ENCODE data around the gene CFAP299. TPM values are rescaled to one million over a fixed set of nuclear protein-coding genes. Genes with fewer than 3 reads are reported as not detected.

Gene CFAP299
- polyA plus RNA-seq, 2 of the 4 experiments (the other 2 are of a cell fraction), result not detected

GRCh38 chr4:80367737-80368136 is 32.2 kb downstream of the CFAP299 start:
- H3K9me3 ChIP-seq, result no peaks in the 10 kb centered on the region
- ATAC-seq (no peak), DNase-seq (ENCODE audit: low read depth in 1 of 2, low spot score in 1 of 2) (no peak), FAIRE-seq (no peak)
- no peak overlapping the region for H3K27ac ChIP-seq
- ChIA-PET CTCF (interaction anchor here (1.2 kb wide), 1 partner anchor 622 kb away, joined by 3 read pairs; no protein-coding TSS in a partner anchor), POLR2A (no interaction called here)
- H3K4me1 ChIP-seq, result no peaks in the 10 kb centered on the region
- no peak overlapping the region for H3K4me2 ChIP-seq
- 0% methylated on average over 2 of the region's 2 CpGs for WGBS (ENCODE audit: missing lambda C conversion rate)
- no peak overlapping the region for H3K4me3 ChIP-seq
- TF ChIP-seq NFE2L2 (conservative IDR thresholded peaks at IDR 0.05; ENCODE audit: low read length) (no peak), JUNB (IDR thresholded peaks at IDR 0.05) (no peak), ATOH8 (CRISPR knock-in tag; IDR thresholded peaks at IDR 0.05; ENCODE audit: low read depth) (no peak), RCOR1 (IDR thresholded peaks at IDR 0.05; ENCODE audit: low read depth, low read length) (no peak), HEYL (CRISPR knock-in tag; IDR thresholded peaks at IDR 0.05) (no peak)

- no peak for TF ChIP-seq TP53 (CRISPR knock-in tag; IDR thresholded peaks at IDR 0.05)
- TF ChIP-seq SREBF2 (IDR thresholded peaks at IDR 0.05), result no peak
- TF ChIP-seq RARB (CRISPR knock-in tag; IDR thresholded peaks at IDR 0.05), result no peak
- TF ChIP-seq POLR2A (IDR thresholded peaks at IDR 0.05; ENCODE audit: low read length), result no peak
- no peak for TF ChIP-seq MYC (IDR thresholded peaks at IDR 0.05; ENCODE audit: borderline replicate concordance, low read length)
- no peak for TF ChIP-seq CTCF (IDR thresholded peaks at IDR 0.05)
- TF ChIP-seq FOSB (CRISPR knock-in tag; IDR thresholded peaks at IDR 0.05), result no peak
- no peak for TF ChIP-seq FOSL2 (IDR thresholded peaks at IDR 0.05)
- no peak for TF ChIP-seq FOSL2 (CRISPR knock-in tag; IDR thresholded peaks at IDR 0.05)
- TF ChIP-seq KDM5A (IDR thresholded peaks at IDR 0.05), result no peak
- no peak for TF ChIP-seq ESRRA (IDR thresholded peaks at IDR 0.05; ENCODE audit: borderline replicate concordance, low read length)
- TF ChIP-seq MAZ (IDR thresholded peaks at IDR 0.05; ENCODE audit: borderline replicate concordance, low read depth, low read length), result no peak
- Histone ChIP-seq H3K9me3 (no peaks in the 10 kb centered on the region), H3K4me3 (no peak overlapping the region), H3K4me2 (no peak overlapping the region), H3K27ac (no peak overlapping the region), H3K4me1 (no peaks in the 10 kb centered on the region)
- no peak for DNase-seq (ENCODE audit: low read depth in 1 of 2, low spot score in 1 of 2)
- CTCF ChIA-PET, result no interaction called here
- FAIRE-seq, result no peak
- ATAC-seq, result no peak
- POLR2A ChIA-PET, result no interaction called here
- 13% methylated on average over 2 of the region's 3 CpGs for WGBS (ENCODE audit: missing lambda C conversion rate)
Observed at GRCh38 chr4:80370635-80371034, 35.1 kb downstream of the CFAP299 start.

GRCh38 chr4:80371046-80371445 is 35.5 kb downstream of the CFAP299 start:
- H3K4me3 ChIP-seq, result no peak overlapping the region
- no peak for DNase-seq (ENCODE audit: low read depth in 1 of 2, low spot score in 1 of 2)
- H3K4me2 ChIP-seq, result no peak overlapping the region
- no peak overlapping the region for H3K27ac ChIP-seq
- H3K9me3 ChIP-seq, result no peaks in the 10 kb centered on the region
- TF ChIP-seq ZSCAN20 (CRISPR knock-in tag; IDR thresholded peaks at IDR 0.05), result no peak
- no peak for TF ChIP-seq GATA3 (IDR thresholded peaks at IDR 0.05; ENCODE audit: borderline replicate concordance)
- TF ChIP-seq CHD2 (IDR thresholded peaks at IDR 0.05; ENCODE audit: low read length, partially characterized antibody), result no peak
- no peak for TF ChIP-seq HOXB13 (CRISPR knock-in tag; IDR thresholded peaks at IDR 0.05; ENCODE audit: low read depth)
- no peak for TF ChIP-seq EHMT2 (IDR thresholded peaks at IDR 0.05; ENCODE audit: low read depth)
- no peaks in the 10 kb centered on the region for H3K4me1 ChIP-seq
- CTCF ChIA-PET, result no interaction called here
- POLR2A ChIA-PET, result no interaction called here
- no peak for ATAC-seq
- WGBS (ENCODE audit: missing lambda C conversion rate), result 0% methylated on average over 1 of the region's 2 CpGs
- FAIRE-seq, result no peak

- no peak overlapping the region for H3K4me2 ChIP-seq
- no peak overlapping the region for H3K4me3 ChIP-seq
- ChIA-PET CTCF (no interaction called here), POLR2A (no interaction called here)
- DNase-seq (ENCODE audit: low read depth in 1 of 2, low spot score in 1 of 2), result no peak
- no peak for FAIRE-seq
- H3K4me1 ChIP-seq, result no peaks in the 10 kb centered on the region
- no peak overlapping the region for H3K27ac ChIP-seq
- no peaks in the 10 kb centered on the region for H3K9me3 ChIP-seq
- no peak for ATAC-seq
- no peak for TF ChIP-seq ZSCAN20 (CRISPR knock-in tag; IDR thresholded peaks at IDR 0.05)
- TF ChIP-seq EP300 (IDR thresholded peaks at IDR 0.05), result no peak
- TF ChIP-seq HES2 (IDR thresholded peaks at IDR 0.05), result no peak
- TF ChIP-seq RARB (CRISPR knock-in tag; IDR thresholded peaks at IDR 0.05), result no peak
- no peak for TF ChIP-seq JUNB (IDR thresholded peaks at IDR 0.05)
- no peak for TF ChIP-seq ESRRA (IDR thresholded peaks at IDR 0.05; ENCODE audit: borderline replicate concordance, low read length)
- no peak for TF ChIP-seq FOSB (CRISPR knock-in tag; IDR thresholded peaks at IDR 0.05)
- no peak for TF ChIP-seq PBX3 (IDR thresholded peaks at IDR 0.05)
- no peak for TF ChIP-seq MAFK (IDR thresholded peaks at IDR 0.05; ENCODE audit: partially characterized antibody)
- TF ChIP-seq TFCP2L1 (CRISPR knock-in tag; IDR thresholded peaks at IDR 0.05), result no peak
- TF ChIP-seq ATOH8 (CRISPR knock-in tag; IDR thresholded peaks at IDR 0.05; ENCODE audit: low read depth), result no peak
- no peak for TF ChIP-seq CBX8 (IDR thresholded peaks at IDR 0.05)
- TF ChIP-seq HOXB5 (CRISPR knock-in tag; IDR thresholded peaks at IDR 0.05), result no peak
- TF ChIP-seq CHD4 (IDR thresholded peaks at IDR 0.05; ENCODE audit: borderline replicate concordance), result no peak
- TF ChIP-seq PHF8 (IDR thresholded peaks at IDR 0.05; ENCODE audit: borderline replicate concordance, low read depth), result no peak
Observed at GRCh38 chr4:80374180-80374579, 38.6 kb downstream of the CFAP299 start.

Data from A549 (cell line).